ENCODE data around the gene PHLDB2.

Gene PHLDB2

DNA sequence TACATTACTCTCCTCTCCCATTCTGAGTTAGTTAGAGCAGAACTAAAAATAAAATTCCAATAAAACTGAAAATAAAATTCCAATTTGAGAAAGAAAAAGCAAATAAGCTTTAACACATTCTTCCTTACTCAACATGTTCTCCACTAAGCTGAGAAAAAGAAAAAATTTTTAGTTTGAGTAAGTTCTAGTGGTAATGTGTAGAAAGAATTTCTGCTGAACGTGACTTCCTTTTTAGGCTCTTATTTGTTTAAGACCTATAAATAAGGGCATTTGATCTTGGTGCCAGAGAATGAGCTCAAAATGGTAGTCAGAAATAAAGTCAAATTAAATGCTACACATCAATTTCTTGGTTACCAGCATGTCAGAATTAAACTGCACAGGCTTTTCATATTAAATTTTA lies 62.1 kb downstream of the PHLDB2 start:
- in situ Hi-C loops (cut with MboI; ENCODE audit: low sequenced_read_pairs) = no loop called here

- in situ Hi-C loops (cut with MboI; ENCODE audit: low sequenced_read_pairs) = no loop called here
These were observed 64.2 kb downstream of the PHLDB2 start for GRCh38 chr3:111923095-111923771.

- in situ Hi-C loops (cut with MboI; ENCODE audit: low sequenced_read_pairs) = no loop called here
These were observed 64.7 kb downstream of the PHLDB2 start for GRCh38 chr3:111923806-111924205.

GRCh38 chr3:111924283-111924682 lies 65.2 kb downstream of the PHLDB2 start:
- in situ Hi-C loops (cut with MboI; ENCODE audit: low sequenced_read_pairs) = no loop called here

GRCh38 chr3:111926266-111926676 lies 67.2 kb downstream of the PHLDB2 start:
- in situ Hi-C loops (cut with MboI; ENCODE audit: low sequenced_read_pairs) = no loop called here

GRCh38 chr3:111928613-111929012 lies 69.5 kb downstream of the PHLDB2 start:
- in situ Hi-C loops (cut with MboI; ENCODE audit: low sequenced_read_pairs) = no loop called here

DNA sequence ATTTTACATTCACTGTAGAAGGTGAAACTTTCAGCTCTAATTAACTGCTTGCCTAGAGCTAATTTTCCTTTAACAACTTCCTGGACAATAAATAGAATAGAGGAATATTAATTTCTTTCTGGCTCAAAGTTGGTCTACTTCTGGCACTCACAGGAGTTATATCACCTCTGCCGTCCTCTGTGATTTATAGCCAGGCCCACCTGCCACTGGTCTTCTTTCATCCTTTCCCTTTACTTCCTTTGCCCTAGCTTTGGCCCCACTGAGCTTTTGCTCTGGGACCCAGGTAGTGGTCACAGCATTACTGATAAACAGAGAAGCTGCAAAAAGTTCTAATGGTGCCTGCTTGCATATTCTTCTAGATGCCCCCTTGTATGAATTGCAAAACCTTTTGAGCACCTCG lies 70.4 kb downstream of the PHLDB2 start:
- in situ Hi-C loops (cut with MboI; ENCODE audit: low sequenced_read_pairs) = no loop called here

DNA sequence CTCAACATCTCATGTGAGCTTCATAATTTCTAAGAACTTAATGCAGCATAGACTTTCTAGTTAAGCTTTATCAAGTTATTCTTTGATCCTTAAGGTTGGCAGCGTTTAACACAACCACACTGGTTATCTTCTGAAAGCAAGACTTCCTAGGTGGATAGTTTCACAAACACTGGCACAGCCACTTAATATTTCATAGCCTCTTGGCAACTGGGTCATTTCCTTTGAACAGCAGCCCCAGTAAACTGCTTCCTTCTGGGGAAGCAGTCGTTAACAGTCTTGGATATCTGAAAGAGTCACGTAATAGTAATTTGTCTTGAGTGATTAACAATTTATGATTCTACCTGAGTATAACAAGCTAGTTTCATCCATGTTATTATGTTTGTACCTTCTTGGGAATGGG lies 73.9 kb downstream of the PHLDB2 start:
- in situ Hi-C loops (cut with MboI; ENCODE audit: low sequenced_read_pairs) = no loop called here

DNA sequence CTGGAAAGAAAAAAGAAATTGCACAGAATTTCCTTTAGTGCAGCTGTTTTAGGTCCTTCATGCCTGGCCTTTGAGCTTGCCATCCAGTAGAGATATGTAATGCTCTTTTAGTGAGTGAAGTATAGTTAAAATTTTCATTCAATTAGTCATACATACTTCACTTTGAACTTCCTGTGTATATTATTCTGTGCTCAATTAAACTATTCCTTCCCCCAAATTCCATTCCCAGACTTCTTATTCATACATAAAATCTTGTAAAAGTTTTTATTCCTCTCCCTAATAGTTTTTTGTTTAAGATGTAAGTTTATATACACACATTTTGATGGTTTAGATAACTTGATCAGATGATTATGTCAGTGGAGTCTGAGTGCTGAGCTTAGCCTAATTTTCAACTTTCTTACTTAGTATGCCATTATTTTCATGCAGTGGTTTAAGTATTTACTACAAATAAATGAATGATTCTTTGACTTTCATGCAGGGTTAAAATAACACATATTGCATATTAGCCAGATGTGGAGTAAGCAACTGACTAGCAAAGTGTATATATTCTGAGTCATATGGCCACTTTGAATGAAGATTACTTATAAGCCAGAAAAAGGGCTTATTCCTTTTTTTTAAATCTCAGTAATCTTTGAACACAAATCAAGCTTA lies 77.3 kb downstream of the PHLDB2 start:
- in situ Hi-C loops (cut with MboI; ENCODE audit: low sequenced_read_pairs) = no loop called here

DNA sequence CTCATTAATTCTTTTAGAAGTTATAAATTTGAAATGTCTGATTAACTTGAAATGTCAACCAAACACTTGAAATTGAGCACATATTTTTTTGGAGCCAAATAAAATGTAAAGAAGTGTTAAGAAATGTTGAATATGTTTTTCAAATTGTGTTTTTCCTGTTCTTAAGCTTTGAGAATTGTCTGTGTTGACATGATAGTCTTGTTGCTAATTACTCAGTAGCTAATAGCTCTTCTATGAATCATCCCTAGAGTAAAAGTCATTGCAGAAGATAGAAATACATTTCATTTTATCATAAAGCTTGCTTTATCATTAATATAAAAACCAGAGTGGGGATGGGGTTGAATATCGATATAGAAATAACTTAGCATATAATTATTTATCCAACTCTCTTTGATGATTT lies 77.9 kb downstream of the PHLDB2 start:
- in situ Hi-C loops (cut with MboI; ENCODE audit: low sequenced_read_pairs) = no loop called here

DNA sequence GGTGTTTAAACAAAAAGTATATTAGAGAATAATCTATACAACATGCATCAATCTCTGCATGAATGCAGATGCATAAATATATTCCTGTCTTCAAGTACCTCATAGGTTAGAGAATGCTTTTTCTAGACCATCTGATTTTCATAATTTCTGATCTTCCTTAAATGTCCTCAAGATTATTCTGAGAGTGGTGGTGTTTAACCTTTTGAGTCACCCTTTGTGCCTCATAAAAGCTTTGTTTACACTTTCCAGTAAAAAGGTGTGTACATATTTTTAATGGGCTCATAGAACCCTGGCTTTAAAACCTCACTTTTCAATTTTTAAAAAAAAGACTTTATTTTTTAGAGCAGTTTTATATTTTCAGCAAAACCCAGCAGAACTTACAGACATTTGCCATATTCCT lies 78.8 kb downstream of the PHLDB2 start:
- in situ Hi-C loops (cut with MboI; ENCODE audit: low sequenced_read_pairs) = no loop called here

DNA sequence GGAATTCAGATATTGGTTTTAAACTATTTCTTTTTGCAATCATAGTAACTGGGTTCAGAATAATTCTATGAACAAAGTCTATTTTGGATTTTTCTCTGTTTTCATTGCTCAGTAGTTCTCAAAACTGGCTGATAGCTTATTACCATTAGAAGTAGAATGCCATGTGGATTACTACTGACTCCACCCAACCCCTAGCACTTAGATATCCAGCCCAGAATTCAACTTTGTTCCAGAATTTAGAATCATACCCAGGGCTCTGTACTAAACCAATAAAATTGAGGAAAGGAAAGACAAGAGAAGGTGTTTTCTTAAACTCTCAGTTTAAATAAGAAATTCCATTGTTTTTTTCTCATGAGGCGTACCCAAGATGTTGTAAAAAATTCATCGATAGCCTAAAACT lies 80.8 kb downstream of the PHLDB2 start:
- in situ Hi-C loops (cut with MboI; ENCODE audit: low sequenced_read_pairs) = no loop called here

DNA sequence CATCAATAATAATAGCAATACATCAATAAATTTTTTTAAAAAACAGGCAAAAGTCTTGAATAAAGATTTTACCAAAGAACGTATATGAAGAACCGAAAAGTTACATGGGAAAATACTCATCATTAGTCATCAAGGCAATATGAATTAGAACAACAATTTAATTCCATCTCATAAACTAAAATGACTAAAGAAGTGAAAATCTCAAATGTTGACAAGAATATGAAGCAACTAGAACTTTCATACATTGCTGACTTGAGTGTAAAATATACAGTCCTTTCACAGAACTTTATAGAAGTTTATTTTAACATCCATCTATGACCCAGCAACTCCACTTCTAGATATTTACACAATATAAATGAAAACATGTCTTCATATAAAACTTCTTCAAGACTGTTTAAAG lies 84.5 kb downstream of the PHLDB2 start:
- in situ Hi-C loops (cut with MboI; ENCODE audit: low sequenced_read_pairs) = no loop called here

- in situ Hi-C loops (cut with MboI; ENCODE audit: low sequenced_read_pairs) = no loop called here
These were observed 85.3 kb downstream of the PHLDB2 start for GRCh38 chr3:111944372-111944771.

GRCh38 chr3:111947231-111947630 lies 88.2 kb downstream of the PHLDB2 start:
- in situ Hi-C loops (cut with MboI; ENCODE audit: low sequenced_read_pairs) = no loop called here

DNA sequence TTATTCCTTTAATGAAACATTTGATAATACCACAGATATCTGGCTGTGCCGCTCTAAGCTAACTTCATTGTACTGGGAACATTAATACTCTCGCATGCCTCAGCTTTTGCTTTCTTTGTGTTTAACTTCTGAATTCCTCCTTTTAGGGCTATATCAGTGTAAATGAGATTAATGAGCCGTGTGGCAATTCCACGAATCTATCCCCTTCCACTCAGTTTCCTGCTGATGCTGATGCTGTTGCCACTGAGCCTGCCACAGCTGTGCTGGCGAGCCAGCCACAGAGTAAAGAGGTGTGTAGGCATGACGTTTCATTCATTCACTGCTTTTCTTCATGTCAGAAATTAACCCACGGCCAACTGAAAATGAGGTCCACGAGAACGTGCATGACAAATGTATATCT lies 89.7 kb downstream of the PHLDB2 start:
- in situ Hi-C loops (cut with MboI; ENCODE audit: low sequenced_read_pairs) = no loop called here

- in situ Hi-C loops (cut with MboI; ENCODE audit: low sequenced_read_pairs) = no loop called here
These were observed 90.6 kb downstream of the PHLDB2 start for GRCh38 chr3:111949712-111950111.

DNA sequence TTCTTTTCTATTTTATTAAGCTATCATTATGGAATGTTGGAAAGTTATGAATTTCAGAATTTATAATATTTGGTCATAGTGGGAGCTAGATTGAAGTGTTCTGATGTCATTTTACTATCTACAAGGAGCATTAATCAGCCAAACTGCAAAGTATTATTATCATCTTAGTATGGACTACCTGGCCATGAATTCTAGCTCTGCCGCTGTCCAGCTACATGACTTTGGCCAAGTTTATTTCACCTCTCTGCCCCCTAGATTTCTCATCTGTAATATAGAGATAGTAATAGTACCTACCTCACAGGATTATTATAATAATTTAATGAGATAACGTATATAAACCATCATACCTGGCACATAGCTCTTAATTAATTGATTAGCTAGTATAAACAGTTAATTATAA lies 92.0 kb downstream of the PHLDB2 start:
- in situ Hi-C loops (cut with MboI; ENCODE audit: low sequenced_read_pairs) = no loop called here

GRCh38 chr3:111952086-111952485 lies 93.0 kb downstream of the PHLDB2 start:
- in situ Hi-C loops (cut with MboI; ENCODE audit: low sequenced_read_pairs) = no loop called here

- in situ Hi-C loops (cut with MboI; ENCODE audit: low sequenced_read_pairs) = no loop called here
These were observed 93.9 kb downstream of the PHLDB2 start for GRCh38 chr3:111952866-111953450.

DNA sequence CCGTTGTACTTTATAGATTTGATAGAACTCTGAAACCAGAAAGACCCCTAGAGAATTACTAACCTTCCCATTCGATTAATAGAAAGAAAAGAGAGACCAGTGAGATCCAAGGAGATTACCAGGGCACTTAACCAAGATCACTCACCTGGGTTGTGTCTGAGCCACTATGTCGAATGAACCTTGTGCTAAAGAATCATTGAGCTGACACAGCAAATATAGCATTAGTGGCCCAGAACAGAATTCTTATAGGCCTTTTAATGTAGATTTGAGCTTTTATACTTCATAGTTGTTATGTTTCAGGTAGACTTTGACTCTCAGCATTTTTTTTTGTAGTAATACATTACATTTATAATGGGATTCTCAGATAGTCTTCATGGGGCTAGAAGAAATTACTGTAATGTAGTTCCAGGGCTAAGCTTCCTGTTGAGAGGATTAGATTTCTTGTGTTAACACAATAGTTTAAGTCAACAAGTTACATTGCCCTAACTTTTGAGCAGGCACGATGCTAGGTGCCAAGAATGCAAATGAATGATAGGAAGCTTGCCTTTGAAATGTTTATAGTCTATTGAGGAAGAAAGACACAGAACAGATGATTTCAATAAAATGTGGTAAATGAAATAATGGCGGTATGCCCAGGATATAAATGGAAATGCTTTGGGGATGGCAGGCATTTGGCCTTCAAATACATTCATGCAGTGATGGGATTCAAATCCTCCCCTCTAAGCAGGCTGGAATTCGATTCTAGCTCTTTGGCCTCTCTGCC lies 95.3 kb downstream of the PHLDB2 start:
- in situ Hi-C loops (cut with MboI; ENCODE audit: low sequenced_read_pairs) = no loop called here

GRCh38 chr3:111955876-111956275 lies 96.8 kb downstream of the PHLDB2 start:
- in situ Hi-C loops (cut with MboI; ENCODE audit: low sequenced_read_pairs) = no loop called here
